AG09319 (cell line): ENCODE results near the gene IGSF22.

Experiments
- DNase-seq: peaks from one replicate; pipeline ENCODE4 v3.0.0-alpha.2; 2010; ENCODE audit warnings: low read depth; ENCODE audit errors: extremely low read depth
- CTCF ChIP-seq: IDR thresholded peaks from 2 replicates; pipeline ENCODE4 v1.5.1; 2011; ENCODE audit warnings: low read depth, mild to moderate bottlenecking, inconsistent platforms, low read length, moderate library complexity

Gene IGSF22

GRCh38 chr11:18733202-18733601 is 7.2 kb upstream of the IGSF22 start:
- TF ChIP-seq CTCF: no peak
- no peak for DNase-seq

DNA sequence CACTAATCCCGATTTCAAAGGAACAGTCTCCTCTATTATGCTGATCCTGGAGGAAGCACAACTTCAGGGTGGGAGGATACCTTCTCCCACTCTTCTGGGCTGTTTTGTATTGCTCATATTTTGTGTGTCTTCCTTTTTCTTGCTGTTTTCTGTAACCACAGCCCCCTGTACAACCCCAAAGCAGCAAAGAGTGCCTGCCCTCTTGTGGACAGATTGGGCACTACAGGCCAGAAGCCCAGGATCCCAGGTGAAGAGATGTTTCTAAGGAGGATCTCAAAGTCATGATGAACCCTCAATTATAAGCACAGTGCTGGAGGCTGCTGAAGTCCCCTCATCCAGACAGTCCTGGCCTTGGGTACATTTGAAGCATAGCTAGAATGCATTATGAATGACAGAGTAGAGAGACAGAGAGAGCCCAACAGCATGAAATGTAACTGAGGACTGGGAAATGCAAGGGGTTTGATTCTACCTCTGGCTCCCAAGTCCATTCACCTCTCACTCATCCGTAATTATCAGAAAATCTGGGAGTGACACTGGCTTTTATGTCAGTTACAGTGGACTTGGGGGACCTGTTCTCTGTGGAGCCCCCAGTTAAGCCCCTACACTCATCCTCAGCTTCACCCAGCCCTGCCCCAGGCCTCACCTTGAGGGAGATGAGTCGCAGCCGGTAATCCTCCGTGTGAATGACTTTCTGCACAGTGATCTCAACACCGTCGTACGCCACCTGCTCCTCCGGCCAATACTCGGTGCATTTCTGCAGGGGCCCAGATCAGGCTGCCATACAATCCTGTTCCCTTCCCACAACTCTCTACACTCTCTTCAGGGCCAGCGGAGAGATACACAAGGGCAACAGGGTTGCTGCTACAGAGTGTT is 6.2 kb upstream of the IGSF22 start:
- no peak for DNase-seq
- TF ChIP-seq CTCF: no peak; the same call in none of the 2 replicates

DNA sequence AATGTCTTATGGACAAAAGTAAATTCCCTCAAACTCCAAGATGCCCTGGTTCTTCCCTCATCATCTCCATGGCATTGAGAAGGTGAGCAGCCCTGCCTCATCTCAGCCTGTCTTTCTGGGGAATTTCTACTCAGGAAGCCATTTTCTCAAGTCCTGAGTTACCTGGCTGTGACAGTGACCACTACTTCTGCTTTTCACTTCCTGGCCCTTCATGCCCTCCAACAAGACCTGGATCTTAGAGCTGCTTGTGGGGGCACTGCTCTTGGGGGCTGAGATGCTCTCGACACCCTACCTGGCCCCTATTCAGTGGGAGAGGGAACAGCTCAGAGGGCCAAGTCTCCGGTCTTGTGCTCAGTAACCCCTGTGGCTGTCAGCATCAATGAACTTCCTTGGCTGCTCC is 5.5 kb upstream of the IGSF22 start:
- no peak for DNase-seq
- TF ChIP-seq CTCF: no peak

- no peak for TF ChIP-seq CTCF
These were observed 4.0 kb upstream of the IGSF22 start for GRCh38 chr11:18730020-18730419.

GRCh38 chr11:18729426-18729825 is 3.4 kb upstream of the IGSF22 start:
- TF ChIP-seq CTCF: no peak
- no peak for DNase-seq

More at GRCh38 chr11:18730020-18730419, 4.0 kb upstream of the IGSF22 start:
- DNase-seq: no peak

DNA sequence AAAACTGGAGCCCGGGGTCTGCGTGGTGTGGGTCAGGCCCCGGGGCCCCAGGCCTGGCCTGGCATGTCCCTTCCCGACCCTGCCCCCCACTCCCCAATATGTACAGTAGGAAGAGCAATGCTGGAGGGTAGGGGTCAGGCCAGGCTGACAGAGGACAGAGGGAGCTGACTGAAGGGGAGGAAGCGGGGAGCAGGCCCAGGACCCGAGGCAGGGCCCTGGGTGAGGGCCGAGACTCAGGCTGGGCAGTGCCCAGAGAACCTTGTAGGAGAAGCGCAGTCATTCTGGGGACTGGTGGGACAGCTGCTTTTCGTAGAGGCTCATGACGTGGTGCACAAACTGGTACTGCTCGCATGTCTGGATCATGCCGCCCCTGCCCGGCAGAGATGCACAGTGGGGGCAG is 2.7 kb upstream of the IGSF22 start:
- no peak for TF ChIP-seq CTCF
- no peak for DNase-seq

GRCh38 chr11:18727479-18728236 is 1.7 kb upstream of the IGSF22 start:
- no peak for DNase-seq

More at GRCh38 chr11:18727479-18728236, 1.7 kb upstream of the IGSF22 start:
- peak; percentile 84 for TF ChIP-seq CTCF
